HG03521 (cell line): Measurements from ENCODE around the gene EVC2.

ENCODE experiments used
- ATAC-seq: cut with Tn5 transposase; IDR thresholded peaks from one replicate; pipeline ENCODE4 v1.9.1; 2021; ENCODE audit warnings: mild to moderate bottlenecking, moderate library complexity; ENCODE audit not compliant: unreplicated experiment

EVC2 gene

GRCh38 chr4:5568931-5569330 lies 139.4 kb downstream of the EVC2 start:
- no peak for ATAC-seq

GRCh38 chr4:5568336-5568735 lies 140.0 kb downstream of the EVC2 start:
- ATAC-seq = no peak

- ATAC-seq = no peak
Observed at GRCh38 chr4:5566991-5567390, 141.4 kb downstream of the EVC2 start.

GRCh38 chr4:5566526-5566925 lies 141.8 kb downstream of the EVC2 start:
- ATAC-seq = no peak

- no peak for ATAC-seq
Observed at GRCh38 chr4:5563856-5564255, 144.5 kb downstream of the EVC2 start.

- no peak for ATAC-seq
Observed at GRCh38 chr4:5562476-5562875, 145.9 kb downstream of the EVC2 start.

- no peak for ATAC-seq
Observed at GRCh38 chr4:5561286-5561685, 147.1 kb downstream of the EVC2 start.

GRCh38 chr4:5558502-5558901 lies 149.9 kb downstream of the EVC2 start:
- no peak for ATAC-seq

GRCh38 chr4:5554376-5554775 lies 154.0 kb downstream of the EVC2 start:
- no peak for ATAC-seq

GRCh38 chr4:5553801-5554200 lies 154.6 kb downstream of the EVC2 start:
- ATAC-seq = no peak

- no peak for ATAC-seq
Observed at GRCh38 chr4:5552451-5552850, 155.9 kb downstream of the EVC2 start.

GRCh38 chr4:5547651-5548249 lies 160.6 kb downstream of the EVC2 start:
- no peak for ATAC-seq

GRCh38 chr4:5545271-5545670 lies 163.1 kb downstream of the EVC2 start:
- ATAC-seq = no peak

GRCh38 chr4:5544762-5545161 lies 163.6 kb downstream of the EVC2 start:
- ATAC-seq = no peak

GRCh38 chr4:5543681-5544080 lies 164.7 kb downstream of the EVC2 start:
- ATAC-seq = no peak

GRCh38 chr4:5541169-5541568 lies 167.2 kb downstream of the EVC2 start:
- no peak for ATAC-seq

- ATAC-seq = no peak
Observed at GRCh38 chr4:5539584-5539983, 168.8 kb downstream of the EVC2 start.

GRCh38 chr4:5532100-5532499 lies 176.3 kb downstream of the EVC2 start:
- no peak for ATAC-seq

GRCh38 chr4:5528031-5528436 lies 180.3 kb downstream of the EVC2 start:
- ATAC-seq = no peak

GRCh38 chr4:5527211-5527610 lies 181.1 kb downstream of the EVC2 start:
- no peak for ATAC-seq

- no peak for ATAC-seq
Observed at GRCh38 chr4:5526080-5526846, 182.1 kb downstream of the EVC2 start.

GRCh38 chr4:5524446-5525299 lies 183.7 kb downstream of the EVC2 start:
- no peak for ATAC-seq
